ENCODE data around the gene COL6A5. TPM values are rescaled to one million over a fixed set of nuclear protein-coding genes. Genes with fewer than 3 reads are reported as not detected.

COL6A5 gene
- total RNA-seq, 1 experiment from 2014 or later = 0.04 TPM

- Histone ChIP-seq H4K20me1 (ENCODE audit: control insufficient read depth, insufficient read depth, insufficient read length) (no peaks in the 10 kb centered on the region), H2BK20ac (ENCODE audit: low read depth, low read length, poor library complexity, severe bottlenecking) (no peak overlapping the region), H3K4me2 (ENCODE audit: insufficient read depth, insufficient read length, low read length) (no peak overlapping the region), H4K91ac (ENCODE audit: insufficient read length, low read depth, low read length) (no peak overlapping the region), H3K9ac (ENCODE audit: extremely low read depth, insufficient read length, low read length) (no peak overlapping the region), H3K14ac (ENCODE audit: insufficient read depth, low read length) (no peak overlapping the region), H3K27me3 (ENCODE audit: insufficient read depth, low read length) (no peaks in the 10 kb centered on the region), H3T11ph (ENCODE audit: low read length) (no peak overlapping the region), H3K56ac (ENCODE audit: insufficient read length, low read depth, low read length) (no peak overlapping the region), H3K27ac (ENCODE audit: insufficient read length, low read depth, low read length) (no peak overlapping the region), H3K18ac (ENCODE audit: insufficient read length, low read depth, low read length) (no peak overlapping the region), H2AK5ac (ENCODE audit: insufficient read length, low read length) (no peak overlapping the region), H4K5ac (ENCODE audit: insufficient read length, low read depth, low read length) (no peak overlapping the region), H4K8ac (replicated peaks; ENCODE audit: insufficient read length, low read depth, low read length) (no peak overlapping the region), H2AFZ (ENCODE audit: low read length) (no peak overlapping the region), H3K23me2 (ENCODE audit: insufficient read length, low read depth, low read length, poor library complexity, severe bottlenecking) (no peaks in the 10 kb centered on the region), H3K4me1 (ENCODE audit: insufficient read depth, low read length) (no peaks in the 10 kb centered on the region), H2BK120ac (ENCODE audit: low read depth, low read length, poor library complexity, severe bottlenecking) (no peak overlapping the region), H3K9me3 (ENCODE audit: control insufficient read depth, low read depth, low read length) (no peaks in the 10 kb centered on the region), H3K79me2 (ENCODE audit: insufficient read depth, low read length) (no peaks in the 10 kb centered on the region), H2BK15ac (ENCODE audit: low read depth, low read length) (no peak overlapping the region), H3K23ac (ENCODE audit: insufficient read length, low read depth, low read length) (no peak overlapping the region), H3K4ac (ENCODE audit: low read depth, low read length) (no peak overlapping the region), H3K79me1 (ENCODE audit: insufficient read depth, low read depth, low read length, poor library complexity, severe bottlenecking) (no peaks in the 10 kb centered on the region), H2BK5ac (ENCODE audit: insufficient read length, low read length) (no peak overlapping the region), H2BK12ac (ENCODE audit: insufficient read length, low read depth, low read length) (no peak overlapping the region)
- TF ChIP-seq CTCF (conservative IDR thresholded peaks at IDR 0.05) = no peak
- H3K27ac Mint-ChIP-seq = no peak overlapping the region
- no peak for DNase-seq
- H3K4me1 Mint-ChIP-seq = peaks cover 6 to 7% of the 10 kb centered on the region in 2 experiments; a peak in 2 of 4 replicates
- no peaks in the 10 kb centered on the region for H3K36me3 Mint-ChIP-seq (ENCODE audit: insufficient read depth in 1 of 3, low read depth in 3 of 3)
- H3K9me3 Mint-ChIP-seq = no peaks in the 10 kb centered on the region
- peaks cover 10% of the 10 kb centered on the region for H3K27me3 Mint-ChIP-seq (ENCODE audit: low read depth)
- H3K4me3 Mint-ChIP-seq = no peak overlapping the region
- WGBS (ENCODE audit: extremely low coverage, insufficient read length, low lambda C conversion rate) = no CpG with 5 or more reads among the region's 3 CpGs
Measured at GRCh38 chr3:130506031-130506430, 160.6 kb downstream of the COL6A5 start.
